Measurements from ENCODE around the gene OR14C36. TPM values are rescaled to one million over a fixed set of nuclear protein-coding genes. Genes with fewer than 3 reads are reported as not detected.

OR14C36 gene
- total RNA-seq, 1 experiment from 2014 or later = not detected

Other genes starting within 250 kb of the OR14C36 start
- not detected in 2 replicates for gene OR2M5, start 203.6 kb upstream of the OR14C36 start, total RNA-seq (2014; rRNA removed; shearing (Covaris generic))
- gene OR2M2, start 174.0 kb upstream of the OR14C36 start, total RNA-seq (2014; rRNA removed; shearing (Covaris generic)) = not detected in 2 replicates
- not detected in 2 replicates for gene OR2M3, start 151.5 kb upstream of the OR14C36 start, total RNA-seq (2014; rRNA removed; shearing (Covaris generic))
- gene OR2M4, start 117.4 kb upstream of the OR14C36 start, total RNA-seq (2014; rRNA removed; shearing (Covaris generic)) = not detected in 2 replicates
- not detected in 2 replicates for gene OR2T33, start 70.8 kb upstream of the OR14C36 start, total RNA-seq (2014; rRNA removed; shearing (Covaris generic))
- gene OR2T12, start 45.4 kb upstream of the OR14C36 start, total RNA-seq (2014; rRNA removed; shearing (Covaris generic)) = not detected in 2 replicates
- not detected in 2 replicates for gene OR2M7, start 24.2 kb upstream of the OR14C36 start, total RNA-seq (2014; rRNA removed; shearing (Covaris generic))
- not detected in 2 replicates for gene OR2T4, start 12.9 kb downstream of the OR14C36 start, total RNA-seq (2014; rRNA removed; shearing (Covaris generic))
- not detected in 2 replicates for gene OR2T6, start 27.0 kb downstream of the OR14C36 start, total RNA-seq (2014; rRNA removed; shearing (Covaris generic))
- not detected in 2 replicates for gene OR2T1, start 54.3 kb downstream of the OR14C36 start, total RNA-seq (2014; rRNA removed; shearing (Covaris generic))
- not detected in 2 replicates for gene OR2T2, start 96.9 kb downstream of the OR14C36 start, total RNA-seq (2014; rRNA removed; shearing (Covaris generic))
- not detected in 2 replicates for gene OR2T3, start 124.6 kb downstream of the OR14C36 start, total RNA-seq (2014; rRNA removed; shearing (Covaris generic))
- gene OR2T5, start 139.8 kb downstream of the OR14C36 start, total RNA-seq (2014; rRNA removed; shearing (Covaris generic)) = not detected in 2 replicates
- gene OR2G6, start 159.3 kb downstream of the OR14C36 start, total RNA-seq (2014; rRNA removed; shearing (Covaris generic)) = not detected in 2 replicates
- gene OR2T29, start 214.0 kb downstream of the OR14C36 start, total RNA-seq (2014; rRNA removed; shearing (Covaris generic)) = not detected in 2 replicates
- not detected in 2 replicates for gene OR2T34, start 226.0 kb downstream of the OR14C36 start, total RNA-seq (2014; rRNA removed; shearing (Covaris generic))
- not detected in 2 replicates for gene OR2T10, start 248.9 kb downstream of the OR14C36 start, total RNA-seq (2014; rRNA removed; shearing (Covaris generic))